H9 (cell line): Measurements from ENCODE around the gene CTR9. TPM values are rescaled to one million over a fixed set of nuclear protein-coding genes. Genes with fewer than 3 reads are reported as not detected.

Experiments used
- DNase-seq: peaks from one replicate; pipeline ENCODE4 v3.0.0-alpha.2; 2017
- H2AFZ ChIP-seq: one replicate; pipeline ENCODE4 v1.6.1; 2013; ENCODE audit warnings: mild to moderate bottlenecking, low read length, control low read depth, moderate library complexity
- H2AK5ac ChIP-seq: 2 replicates; pipeline ENCODE4 v1.6.1; 2013; ENCODE audit warnings: low read length, control low read depth, mixed read lengths; ENCODE audit not compliant: insufficient read length
- H2BK120ac ChIP-seq: one replicate; pipeline ENCODE4 v1.6.1; 2013; ENCODE audit warnings: low read depth, mild to moderate bottlenecking, low read length, control low read depth, inconsistent platforms; ENCODE audit not compliant: poor library complexity, severe bottlenecking
- H2BK12ac ChIP-seq: 2 replicates; pipeline ENCODE4 v1.6.1; 2013; ENCODE audit warnings: low read length, control low read depth, mixed read lengths, low read depth; ENCODE audit not compliant: insufficient read length
- H2BK15ac ChIP-seq: 2 replicates; pipeline ENCODE4 v1.6.1; 2013; ENCODE audit warnings: low read depth, low read length, control low read depth
- H2BK20ac ChIP-seq: one replicate; pipeline ENCODE4 v1.6.1; 2013; ENCODE audit warnings: low read depth, mild to moderate bottlenecking, low read length, control low read depth, inconsistent platforms; ENCODE audit not compliant: poor library complexity, severe bottlenecking
- H2BK5ac ChIP-seq: 2 replicates; pipeline ENCODE4 v1.6.1; 2013; ENCODE audit warnings: low read length, control low read depth, mixed read lengths; ENCODE audit not compliant: insufficient read length
- H3K14ac ChIP-seq: 2 replicates; pipeline ENCODE4 v1.6.1; 2013; ENCODE audit warnings: low read length, control low read depth; ENCODE audit not compliant: insufficient read depth
- H3K18ac ChIP-seq: 2 replicates; pipeline ENCODE4 v1.6.1; 2013; ENCODE audit warnings: low read depth, mild to moderate bottlenecking, mixed read lengths, low read length, control low read depth; ENCODE audit not compliant: insufficient read length
- H3K23ac ChIP-seq: 2 replicates; pipeline ENCODE4 v1.6.1; 2013; ENCODE audit warnings: low read length, control low read depth, mixed read lengths, low read depth; ENCODE audit not compliant: insufficient read length
- H3K23me2 ChIP-seq: 2 replicates; pipeline ENCODE4 v1.6.1; 2013; ENCODE audit warnings: low read depth, mild to moderate bottlenecking, mixed read lengths, low read length, control low read depth; ENCODE audit not compliant: insufficient read length, poor library complexity, severe bottlenecking
- H3K27ac ChIP-seq: 2 replicates; pipeline ENCODE4 v1.5.1; 2013; ENCODE audit warnings: low read length, control low read depth, mixed read lengths, low read depth; ENCODE audit not compliant: insufficient read length
- H3K27me3 ChIP-seq: 2 replicates; pipeline ENCODE4 v1.6.1; 2013; ENCODE audit warnings: low read length, control low read depth, inconsistent platforms; ENCODE audit not compliant: insufficient read depth
- H3K4ac ChIP-seq: 2 replicates; pipeline ENCODE4 v1.6.1; 2013; ENCODE audit warnings: low read depth, mild to moderate bottlenecking, control low read depth, inconsistent platforms, low read length, moderate library complexity
- H3K4me1 ChIP-seq: 2 replicates; pipeline ENCODE4 v1.6.1; 2013; ENCODE audit warnings: low read length, control low read depth, inconsistent platforms; ENCODE audit not compliant: insufficient read depth
- H3K4me2 ChIP-seq: 2 replicates; pipeline ENCODE4 v1.6.1; 2013; ENCODE audit warnings: low read length, control low read depth, mixed read lengths; ENCODE audit not compliant: insufficient read length, insufficient read depth
- H3K56ac ChIP-seq: 2 replicates; pipeline ENCODE4 v1.6.1; 2013; ENCODE audit warnings: low read depth, mild to moderate bottlenecking, mixed read lengths, low read length, control low read depth; ENCODE audit not compliant: insufficient read length
- H3K79me1 ChIP-seq: 2 replicates; pipeline ENCODE4 v1.6.1; 2013; ENCODE audit warnings: low read depth, mild to moderate bottlenecking, moderate library complexity, low read length, control low read depth, inconsistent platforms; ENCODE audit not compliant: insufficient read depth, poor library complexity, severe bottlenecking
- H3K79me2 ChIP-seq: 2 replicates; pipeline ENCODE4 v1.6.1; 2013; ENCODE audit warnings: low read length, control low read depth, inconsistent platforms; ENCODE audit not compliant: insufficient read depth
- H3K9ac ChIP-seq: 2 replicates; pipeline ENCODE4 v1.6.1; 2013; ENCODE audit warnings: low read length, control low read depth, mixed read lengths; ENCODE audit not compliant: insufficient read length; ENCODE audit errors: extremely low read depth
- H3K9me3 ChIP-seq: one replicate; pipeline ENCODE4 v1.6.1; 2013; ENCODE audit warnings: low read depth, low read length, inconsistent platforms; ENCODE audit not compliant: control insufficient read depth
- H3T11ph ChIP-seq: one replicate; pipeline ENCODE4 v1.6.1; 2013; ENCODE audit warnings: mild to moderate bottlenecking, low read length, control low read depth, inconsistent platforms
- H4K20me1 ChIP-seq: one replicate; pipeline ENCODE4 v1.6.1; 2013; ENCODE audit not compliant: control insufficient read depth, insufficient read length, insufficient read depth
- H4K5ac ChIP-seq: 2 replicates; pipeline ENCODE4 v1.6.1; 2013; ENCODE audit warnings: low read depth, mild to moderate bottlenecking, mixed read lengths, low read length, control low read depth; ENCODE audit not compliant: insufficient read length
- H4K8ac ChIP-seq: replicated peaks from 2 replicates; pipeline ENCODE4 v1.6.1; 2013; ENCODE audit warnings: low read length, control low read depth, mixed read lengths, low read depth; ENCODE audit not compliant: insufficient read length
- H4K91ac ChIP-seq: 2 replicates; pipeline ENCODE4 v1.6.1; 2013; ENCODE audit warnings: low read depth, mild to moderate bottlenecking, moderate library complexity, mixed read lengths, low read length, control low read depth; ENCODE audit not compliant: insufficient read length
- H3K27ac Mint-ChIP-seq, 3 experiments: 2 replicates in 2 of 3; 3 replicates in 1 of 3; pipeline ENCODE4 v1.8.0; 2020 to 2021; ENCODE audit warnings: mixed read lengths in 3 of 3, mild to moderate bottlenecking in 1 of 3, moderate library complexity in 1 of 3
- H3K27me3 Mint-ChIP-seq: 2 replicates; pipeline ENCODE4 v1.8.0; 2021; ENCODE audit warnings: low read depth, mild to moderate bottlenecking, moderate library complexity, mixed read lengths
- H3K36me3 Mint-ChIP-seq, 3 experiments: 2 replicates in 2 of 3; 3 replicates in 1 of 3; pipeline ENCODE4 v1.8.0; 2020 to 2021; ENCODE audit warnings: low read depth in 3 of 3, mixed read lengths in 3 of 3; ENCODE audit not compliant: insufficient read depth in 1 of 3
- H3K4me1 Mint-ChIP-seq, 2 experiments: 2 replicates each; pipeline ENCODE4 v1.8.0; 2020; ENCODE audit warnings: mixed read lengths in 2 of 2
- H3K4me3 Mint-ChIP-seq, 2 experiments: 2 replicates in 1 of 2; 3 replicates in 1 of 2; pipeline ENCODE4 v1.8.0; 2020 to 2021; ENCODE audit warnings: mild to moderate bottlenecking in 2 of 2, mixed read lengths in 2 of 2, moderate library complexity in 1 of 2
- H3K9me3 Mint-ChIP-seq, 2 experiments: 2 replicates in 1 of 2; 3 replicates in 1 of 2; pipeline ENCODE4 v1.8.0; 2020; ENCODE audit warnings: mild to moderate bottlenecking in 2 of 2, mixed read lengths in 2 of 2, moderate library complexity in 1 of 2
- CTCF ChIP-seq: fragments of 200-600 bp; sonication (generic); conservative IDR thresholded peaks from 3 replicates; pipeline ENCODE4 v1.8.0; 2021; ENCODE audit warnings: antibody characterized with exemption, mild to moderate bottlenecking
- WGBS: extraction: QIAGEN DNeasy Blood & Tissue Kit; methylation state at CpG from one replicate; pipeline ENCODE4 v1.1.7; 2013; ENCODE audit warnings: missing lambda C conversion rate, low lambda C conversion rate, mixed read lengths; ENCODE audit not compliant: insufficient read length; ENCODE audit errors: extremely low coverage; 5-methylcytosine and 5-hydroxymethylcytosine counted together
- total RNA-seq: library from RNA; stranded (reverse); gene quantifications from 2 replicates; pipeline ENCODE4 v1.2.1, GENCODE V29; 2021

CTR9 gene
- total RNA-seq, 1 experiment from 2014 or later, result 37.5 TPM

DNA sequence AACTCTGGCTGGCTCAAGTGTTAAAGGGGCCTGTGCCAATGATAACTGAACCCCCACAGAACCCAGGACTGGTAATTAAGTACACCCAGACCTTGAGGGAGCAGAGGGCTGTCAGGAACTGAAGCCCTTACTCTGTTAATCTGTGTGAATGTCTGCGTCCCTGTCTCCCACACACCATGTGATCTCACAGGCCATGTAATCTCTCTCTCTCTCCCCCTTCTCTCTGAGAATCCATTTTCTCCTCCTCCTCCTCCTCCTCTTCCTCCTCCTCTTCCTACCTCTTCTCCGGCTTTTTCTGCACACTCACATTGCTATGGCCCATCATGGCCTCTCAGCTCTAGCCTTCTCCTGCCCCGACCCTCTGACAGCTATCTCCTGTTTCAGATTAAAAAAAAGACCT lies 42.9 kb upstream of the CTR9 start:
- Histone ChIP-seq H2BK5ac (no peak overlapping the region), H2BK12ac (no peak overlapping the region), H3K4ac (no peak overlapping the region), H2BK15ac (no peak overlapping the region), H3T11ph (no peak overlapping the region), H3K14ac (no peak overlapping the region), H4K91ac (no peak overlapping the region), H3K79me2 (no peaks in the 10 kb centered on the region), H3K27ac (no peak overlapping the region), H3K9me3 (no peaks in the 10 kb centered on the region), H3K18ac (no peak overlapping the region), H3K9ac (no peak overlapping the region), H4K8ac (no peak overlapping the region), H3K4me1 (no peaks in the 10 kb centered on the region), H3K56ac (no peak overlapping the region), H3K4me2 (no peak overlapping the region), H2BK120ac (no peak overlapping the region), H3K79me1 (no peaks in the 10 kb centered on the region), H4K20me1 (no peaks in the 10 kb centered on the region), H2BK20ac (no peak overlapping the region), H4K5ac (no peak overlapping the region), H3K23ac (no peak overlapping the region), H3K27me3 (no peaks in the 10 kb centered on the region), H2AK5ac (no peak overlapping the region), H2AFZ (no peak overlapping the region), H3K23me2 (no peaks in the 10 kb centered on the region)
- H3K27ac Mint-ChIP-seq, result no peak overlapping the region
- no CpG with 5 or more reads among the region's 3 CpGs for WGBS
- H3K27me3 Mint-ChIP-seq, result no peaks in the 10 kb centered on the region; the same call in 1 of the 2 replicates
- no peak for DNase-seq
- TF ChIP-seq CTCF, result no peak
- H3K4me3 Mint-ChIP-seq, result no peak overlapping the region
- H3K4me1 Mint-ChIP-seq, result peaks cover 0 to 2% of the 10 kb centered on the region in 2 experiments; a peak in 1 of 4 replicates
- H3K9me3 Mint-ChIP-seq, result no peaks in the 10 kb centered on the region
- H3K36me3 Mint-ChIP-seq, result no peaks in the 10 kb centered on the region
